Brain microvascular endothelial cell (primary cell): Measurements from ENCODE around the gene CORO1C.

Experiments
- DNase-seq: peaks from one replicate; pipeline ENCODE4 v3.0.0-alpha.2; 2020
- H3K27ac ChIP-seq: fragments of 250-450 bp; sonication (Bioruptor Pico); 2 replicates; pipeline ENCODE4 v1.5.1; 2020; ENCODE audit warnings: mild to moderate bottlenecking, moderate library complexity
- H3K27me3 ChIP-seq: fragments of 250-450 bp; sonication (Bioruptor Pico); replicated peaks from 2 replicates; pipeline ENCODE4 v1.5.1; 2020; ENCODE audit warnings: mild to moderate bottlenecking
- H3K36me3 ChIP-seq: fragments of 250-450 bp; sonication (Bioruptor Pico); replicated peaks from 2 replicates; pipeline ENCODE4 v1.5.1; 2020; ENCODE audit warnings: mild to moderate bottlenecking
- H3K4me3 ChIP-seq: 2 replicates; pipeline ENCODE4 v1.5.1; 2011; ENCODE audit warnings: low read depth, mild to moderate bottlenecking, control low read depth, low read length, moderate library complexity
- CTCF ChIP-seq: IDR thresholded peaks from 2 replicates; pipeline ENCODE4 v1.5.1; 2011; ENCODE audit warnings: low read depth, mild to moderate bottlenecking, moderate library complexity, low read length, control low read depth, inconsistent platforms; ENCODE audit errors: missing control alignments
- in situ Hi-C: cut with HindIII; loops from 2 replicates; pipeline ENCODE4 v1.10.0; 2017; ENCODE audit warnings: low sequenced_read_pairs, low pct_ligation_motif_present

Gene CORO1C

GRCh38 chr12:108608616-108609015, 122.7 kb downstream of the CORO1C start:
- TF ChIP-seq CTCF, result no peak
- H3K36me3 ChIP-seq, result no peaks in the 10 kb centered on the region
- H3K27me3 ChIP-seq, result no peaks in the 10 kb centered on the region
- DNase-seq, result no peak
- in situ Hi-C loops, result no loop called here
- H3K4me3 ChIP-seq, result no peak overlapping the region
- H3K27ac ChIP-seq, result no peak overlapping the region

- H3K27ac ChIP-seq, result no peak overlapping the region
- TF ChIP-seq CTCF, result no peak
- in situ Hi-C loops, result no loop called here
- no peak for DNase-seq
- H3K36me3 ChIP-seq, result no peaks in the 10 kb centered on the region
- no peak overlapping the region for H3K4me3 ChIP-seq
- no peaks in the 10 kb centered on the region for H3K27me3 ChIP-seq
Measured at GRCh38 chr12:108607981-108608600, 123.2 kb downstream of the CORO1C start.

- TF ChIP-seq CTCF, result no peak
- H3K36me3 ChIP-seq, result no peaks in the 10 kb centered on the region
- H3K4me3 ChIP-seq, result no peak overlapping the region
- no peak for DNase-seq
- in situ Hi-C loops, result no loop called here
- H3K27me3 ChIP-seq, result no peaks in the 10 kb centered on the region
- H3K27ac ChIP-seq, result no peak overlapping the region
Measured at GRCh38 chr12:108606492-108606891, 124.8 kb downstream of the CORO1C start.

GRCh38 chr12:108605690-108606406, 125.5 kb downstream of the CORO1C start:
- no peaks in the 10 kb centered on the region for H3K27me3 ChIP-seq
- in situ Hi-C loops, result no loop called here
- no peaks in the 10 kb centered on the region for H3K36me3 ChIP-seq
- H3K27ac ChIP-seq, result no peak overlapping the region
- H3K4me3 ChIP-seq, result no peak overlapping the region
- DNase-seq, result no peak
- TF ChIP-seq CTCF, result no peak

GRCh38 chr12:108605000-108605689, 126.2 kb downstream of the CORO1C start:
- Histone ChIP-seq H3K4me3 (no peak overlapping the region), H3K36me3 (no peaks in the 10 kb centered on the region), H3K27ac (no peak overlapping the region), H3K27me3 (no peaks in the 10 kb centered on the region)
- no peak for DNase-seq
- TF ChIP-seq CTCF, result no peak
- in situ Hi-C loops, result no loop called here
